ENCODE data around the gene SMAD1.

- TF ChIP-seq CTCF (IDR thresholded peaks at IDR 0.05) (no peak), POLR2A (IDR thresholded peaks at IDR 0.05) (no peak)
These were observed 39.6 kb downstream of the SMAD1 start for GRCh38 chr4:145521282-145521681.
